Ascending aorta (tissue), 2 donors: ENCODE results near the gene DCN. TPM values are rescaled to one million over a fixed set of nuclear protein-coding genes. Genes with fewer than 3 reads are reported as not detected.

Experiments
- DNase-seq, 2 donors: peaks; one replicate each; pipeline ENCODE4 v3.0.0-alpha.2; 2019; ENCODE audit warnings: low spot score in 2 of 2
- H3K27ac ChIP-seq, 2 donors: fragments of 200-600 bp; sonication (generic); one replicate each; pipeline ENCODE4 v1.5.1; 2016 to 2017; ENCODE audit warnings: mild to moderate bottlenecking in 1 of 2
- H3K27me3 ChIP-seq: fragments of 200-600 bp; sonication (generic); one replicate; pipeline ENCODE4 v1.5.1; 2017
- H3K36me3 ChIP-seq, 2 donors: fragments of 200-600 bp; sonication (generic); one replicate each; pipeline ENCODE4 v1.5.1; 2016
- H3K4me1 ChIP-seq, 2 donors: fragments of 200-600 bp; sonication (generic); one replicate each; pipeline ENCODE4 v1.5.1; 2016 to 2017; ENCODE audit warnings: mild to moderate bottlenecking in 1 of 2
- H3K4me3 ChIP-seq, 2 donors: fragments of 200-600 bp; sonication (generic); one replicate each; pipeline ENCODE4 v1.5.1; 2016 to 2017; ENCODE audit warnings: mild to moderate bottlenecking in 1 of 2
- H3K9me3 ChIP-seq, 2 donors: fragments of 200-600 bp; sonication (generic); one replicate each; pipeline ENCODE4 v1.5.1; 2016
- CTCF ChIP-seq, 3 experiments: fragments of 200-600 bp in 2 of 3; fragments of 450-650 bp in 1 of 3; sonication (generic) in 2 of 3; IDR thresholded peaks; one replicate each; pipeline ENCODE4 v1.5.1; 2016 to 2019; ENCODE audit warnings: antibody characterized with exemption in 3 of 3, mild to moderate bottlenecking in 1 of 3, moderate library complexity in 1 of 3
- intact Hi-C: fragments of 100-400 bp; cut with DNase I; formaldehyde crosslinking; loops from one replicate; pipeline ENCODE4 v1.15.1; 2023
- total RNA-seq: library from RNA; depleted of rRNA; stranded (reverse); fragments of >200 nt; gene quantifications from one replicate; pipeline ENCODE4 v1.1.0, GENCODE V29; 2016

DCN gene
- total RNA-seq, 1 donor from 2014 or later = 443 TPM

DNA sequence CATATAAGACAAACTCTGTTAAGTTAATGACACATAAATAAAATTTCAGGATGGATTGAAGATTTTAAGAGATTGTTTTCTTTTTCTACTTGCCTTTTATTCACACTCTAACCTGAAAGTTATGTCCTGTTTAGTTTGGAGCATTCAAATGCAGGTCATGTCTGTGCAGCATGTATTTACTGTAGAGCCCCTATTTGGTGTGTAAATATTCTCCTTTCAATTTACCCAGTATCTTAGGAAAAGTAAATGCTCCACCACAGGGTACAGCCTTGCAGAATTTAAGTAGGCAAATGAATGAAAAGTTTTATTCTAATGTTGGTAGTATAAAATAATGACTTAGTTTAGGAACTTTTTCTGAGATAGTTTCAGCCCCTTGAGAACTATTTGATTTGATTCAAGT is 6.2 kb upstream of the DCN start:
- Histone ChIP-seq H3K36me3 (no peaks in the 10 kb centered on the region), H3K27me3 (no peaks in the 10 kb centered on the region), H3K4me3 (no peak overlapping the region), H3K9me3 (no peaks in the 10 kb centered on the region), H3K4me1 (no peaks in the 10 kb centered on the region), H3K27ac (no peak overlapping the region)
- no peak for DNase-seq
- intact Hi-C loops = no loop called here
- TF ChIP-seq CTCF (IDR thresholded peaks at IDR 0.05) = no peak

DNA sequence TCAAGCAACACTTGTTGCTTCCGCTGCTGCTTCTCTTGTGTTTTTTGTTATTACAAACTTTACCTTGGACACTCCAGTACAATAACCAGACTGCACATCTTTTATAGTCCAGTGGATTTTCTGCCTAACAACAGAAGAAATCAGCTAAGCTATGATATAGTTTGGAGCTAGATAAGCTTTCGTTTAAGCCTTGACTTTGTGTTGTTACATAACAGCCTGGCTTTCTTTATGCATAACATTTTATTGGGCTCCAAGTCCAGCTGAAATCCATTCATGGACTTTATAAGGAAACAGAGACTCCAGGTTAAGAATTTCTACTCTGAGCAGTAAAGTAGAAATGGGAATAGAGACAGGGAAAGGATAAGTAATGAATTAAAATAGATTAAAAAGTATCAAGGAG is 3.5 kb upstream of the DCN start:
- intact Hi-C loops = no loop called here
- DNase-seq = no peak
- Histone ChIP-seq H3K4me3 (no peak overlapping the region), H3K27ac (no peak overlapping the region), H3K9me3 (no peaks in the 10 kb centered on the region), H3K4me1 (peaks cover 0 to 2% of the 10 kb centered on the region in 2 donors), H3K27me3 (no peaks in the 10 kb centered on the region), H3K36me3 (no peaks in the 10 kb centered on the region)
- TF ChIP-seq CTCF (IDR thresholded peaks at IDR 0.05) = no peak

GRCh38 chr12:91185421-91185820 is 2.8 kb upstream of the DCN start:
- H3K9me3 ChIP-seq = no peaks in the 10 kb centered on the region
- H3K4me1 ChIP-seq = peaks cover 0 to 2% of the 10 kb centered on the region in 2 donors
- intact Hi-C loops = no loop called here
- H3K27ac ChIP-seq = no peak overlapping the region
- no peak for TF ChIP-seq CTCF (IDR thresholded peaks at IDR 0.05)
- DNase-seq = no peak
- no peaks in the 10 kb centered on the region for H3K27me3 ChIP-seq
- no peaks in the 10 kb centered on the region for H3K36me3 ChIP-seq
- H3K4me3 ChIP-seq = no peak overlapping the region

DNA sequence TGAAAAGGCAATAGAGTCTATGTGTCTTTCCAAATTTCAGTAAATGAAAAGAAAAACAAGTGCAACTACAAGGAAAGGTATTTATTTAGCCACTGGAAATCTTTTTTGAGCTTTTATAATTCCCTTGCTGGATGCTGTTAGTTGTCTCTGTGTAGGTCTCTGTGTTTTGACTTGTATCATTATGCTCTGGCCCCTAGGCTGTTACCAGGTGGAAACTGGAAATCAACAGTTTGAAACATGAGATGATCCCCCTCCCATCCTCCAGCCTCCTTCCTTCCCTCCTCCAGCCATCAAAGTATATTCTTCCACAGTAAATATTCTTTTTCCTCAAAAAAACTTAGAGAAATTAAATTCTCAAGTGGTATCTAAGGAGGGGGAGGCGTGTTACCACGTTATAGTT is 934 bp upstream of the DCN start:
- intact Hi-C loops = no loop called here
- H3K36me3 ChIP-seq = no peaks in the 10 kb centered on the region
- no peak for DNase-seq
- H3K4me1 ChIP-seq = peaks cover 0 to 2% of the 10 kb centered on the region in 2 donors
- TF ChIP-seq CTCF (IDR thresholded peaks at IDR 0.05) = no peak
- H3K4me3 ChIP-seq = no peak overlapping the region
- no peaks in the 10 kb centered on the region for H3K27me3 ChIP-seq
- no peak overlapping the region for H3K27ac ChIP-seq
- no peaks in the 10 kb centered on the region for H3K9me3 ChIP-seq

DNA sequence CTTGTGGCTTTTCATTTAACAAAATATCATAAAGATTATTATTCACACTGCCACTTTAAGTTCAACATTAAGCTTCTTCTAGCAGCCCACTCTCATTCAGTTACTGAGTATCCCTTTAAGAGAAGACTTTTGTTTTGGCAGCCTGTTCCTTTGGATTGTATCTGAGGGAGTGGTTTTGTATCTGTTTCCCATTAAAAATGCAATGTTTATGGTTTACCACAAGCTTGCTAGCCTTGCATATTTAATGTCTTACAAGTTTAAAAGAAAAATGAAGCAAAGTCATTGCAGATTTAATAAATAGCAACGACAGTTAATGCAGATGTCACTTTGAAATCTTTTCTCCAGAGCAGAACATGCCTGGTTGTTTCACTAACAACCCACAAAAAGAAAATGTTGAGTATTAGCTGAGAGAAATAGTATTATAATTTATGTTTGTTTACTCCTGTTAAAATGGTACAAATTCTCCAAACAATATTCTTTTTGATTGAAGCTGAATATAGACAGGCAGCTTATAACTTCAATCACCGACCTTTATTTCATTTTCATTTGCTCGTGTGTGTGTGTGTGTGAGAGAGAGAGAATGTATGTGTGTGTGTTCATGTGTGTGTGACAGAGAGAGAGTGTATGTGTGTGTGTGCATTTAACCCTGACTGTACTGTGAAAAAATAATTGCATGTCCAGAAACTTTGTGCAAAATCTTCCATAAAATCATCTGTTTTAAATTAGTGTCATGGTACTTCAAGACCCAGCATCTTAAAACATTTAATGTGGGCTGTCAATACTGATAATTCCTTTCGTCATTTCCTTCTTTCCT is 1.8 kb downstream of the DCN start:
- TF ChIP-seq CTCF (IDR thresholded peaks at IDR 0.05) = no peak
- H3K9me3 ChIP-seq = no peaks in the 10 kb centered on the region
- H3K27ac ChIP-seq = no peak overlapping the region
- no peak for DNase-seq
- intact Hi-C loops = no loop called here
- H3K4me1 ChIP-seq = peaks cover 0 to 2% of the 10 kb centered on the region in 2 donors
- no peaks in the 10 kb centered on the region for H3K27me3 ChIP-seq
- H3K36me3 ChIP-seq = no peaks in the 10 kb centered on the region
- peak overlapping the region; percentile 13 to 39 for H3K4me3 ChIP-seq
